T follicular helper cell (primary cell): ENCODE results near the gene PPP1R13B.
"Not testable (repeated sequence)": the region's sequence is repeated elsewhere in the genome, so short reads cannot be mapped to it uniquely, and the experiment has no call there.

ENCODE experiments used
- DNase-seq: peaks from one replicate; pipeline ENCODE4 v3.0.0-alpha.2; 2020; ENCODE audit warnings: low read depth

The PPP1R13B gene

GRCh38 chr14:103699901-103700752, 147.2 kb downstream of the PPP1R13B start:
- DNase-seq, result no peak

DNA sequence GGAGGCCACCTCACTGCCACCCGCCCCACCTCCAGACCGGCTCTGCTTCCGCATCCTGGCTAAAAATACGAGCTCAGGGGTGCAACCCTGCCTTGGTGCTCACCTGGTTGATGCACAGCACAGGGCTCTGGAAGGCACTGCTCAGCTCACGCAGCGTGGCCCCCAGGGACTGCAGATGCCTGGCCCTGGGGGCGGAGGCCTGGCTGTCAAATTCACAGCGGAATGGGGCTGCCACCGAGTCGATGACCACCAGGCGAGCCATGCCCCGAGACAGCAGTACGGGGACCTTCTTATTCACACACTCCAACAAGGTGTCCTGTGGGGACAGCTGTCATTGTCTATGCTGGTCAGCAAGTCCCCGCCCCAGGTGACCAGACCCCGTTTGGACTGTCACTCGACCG, 148.1 kb downstream of the PPP1R13B start:
- no peak for DNase-seq

GRCh38 chr14:103698380-103699260, 148.8 kb downstream of the PPP1R13B start:
- no peak for DNase-seq

GRCh38 chr14:103697603-103698379, 149.6 kb downstream of the PPP1R13B start:
- DNase-seq, result no peak

GRCh38 chr14:103697206-103697602, 150.2 kb downstream of the PPP1R13B start:
- DNase-seq, result no peak

- no peak for DNase-seq
Measured at GRCh38 chr14:103696466-103697071, 150.8 kb downstream of the PPP1R13B start.

GRCh38 chr14:103696070-103696402, 151.3 kb downstream of the PPP1R13B start:
- no peak for DNase-seq

GRCh38 chr14:103695296-103696069, 151.9 kb downstream of the PPP1R13B start:
- DNase-seq, result no peak

GRCh38 chr14:103694572-103695026, 152.8 kb downstream of the PPP1R13B start:
- no peak for DNase-seq

GRCh38 chr14:103693515-103693914, 153.9 kb downstream of the PPP1R13B start:
- DNase-seq, result no peak

DNA sequence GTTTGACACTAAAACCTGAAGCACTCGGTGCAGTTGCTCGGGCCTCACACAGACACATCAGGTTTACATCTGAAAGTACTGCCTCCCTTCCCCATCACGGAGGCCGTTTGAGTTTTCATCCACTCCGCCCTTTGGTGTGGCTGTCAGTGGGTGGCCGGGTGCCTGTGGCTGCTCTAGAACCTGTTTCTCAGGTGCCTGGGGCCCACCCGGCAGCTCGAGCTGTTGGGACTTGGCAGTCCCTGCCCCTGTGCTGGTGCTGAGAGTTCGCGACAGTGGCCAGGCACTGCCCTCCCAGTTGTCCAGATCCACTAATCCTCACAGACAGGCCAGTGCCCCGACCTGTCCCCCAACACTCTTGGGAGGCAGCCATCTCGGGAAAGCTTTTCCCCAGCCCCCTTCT, 154.5 kb downstream of the PPP1R13B start:
- DNase-seq, result no peak

DNA sequence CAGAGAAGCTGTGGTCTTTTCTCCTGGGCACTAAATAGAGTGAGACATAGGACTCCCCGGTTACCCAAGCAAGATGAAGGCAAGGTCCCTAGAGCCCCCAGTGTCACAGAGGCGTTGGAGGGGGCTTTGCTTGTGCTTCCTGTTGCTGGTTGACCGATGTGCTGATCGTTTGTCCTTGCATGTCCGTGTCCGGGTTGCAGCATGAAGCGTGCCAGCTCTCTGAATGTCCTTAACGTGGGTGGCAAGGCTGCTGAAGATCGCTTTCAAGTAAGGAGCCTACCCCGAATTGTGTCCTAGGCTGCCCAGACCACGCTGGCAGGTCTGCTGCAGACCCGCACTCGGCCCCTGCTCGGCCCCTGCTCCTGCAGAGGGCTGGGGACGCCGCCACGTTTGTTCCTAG, 155.2 kb downstream of the PPP1R13B start:
- no peak for DNase-seq

- not testable (repeated sequence) for DNase-seq
Measured at GRCh38 chr14:103691655-103692054, 155.7 kb downstream of the PPP1R13B start.

DNA sequence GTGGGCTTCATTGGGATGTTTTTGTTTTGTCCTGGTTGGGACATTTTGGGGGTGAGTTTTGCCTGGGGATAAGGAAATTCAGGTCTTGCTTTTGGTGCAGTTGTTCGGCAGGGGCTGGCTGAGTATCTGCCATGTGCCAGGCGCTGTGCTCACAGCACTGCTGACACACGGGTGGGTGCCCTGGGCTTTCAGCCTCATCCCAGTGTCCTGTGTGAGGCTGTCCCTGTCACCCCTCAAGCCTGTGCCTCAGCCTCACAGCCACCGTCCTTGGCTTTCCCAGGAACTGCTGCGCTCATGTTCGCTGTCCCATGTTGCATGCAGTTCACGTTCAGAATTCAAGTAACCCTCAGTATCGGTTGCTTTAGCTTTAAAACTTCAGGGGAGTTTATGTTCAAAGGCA, 157.0 kb downstream of the PPP1R13B start:
- DNase-seq, result no peak

GRCh38 chr14:103688906-103689902, 158.2 kb downstream of the PPP1R13B start:
- DNase-seq, result no peak

GRCh38 chr14:103688441-103688840, 158.9 kb downstream of the PPP1R13B start:
- DNase-seq, result no peak

DNA sequence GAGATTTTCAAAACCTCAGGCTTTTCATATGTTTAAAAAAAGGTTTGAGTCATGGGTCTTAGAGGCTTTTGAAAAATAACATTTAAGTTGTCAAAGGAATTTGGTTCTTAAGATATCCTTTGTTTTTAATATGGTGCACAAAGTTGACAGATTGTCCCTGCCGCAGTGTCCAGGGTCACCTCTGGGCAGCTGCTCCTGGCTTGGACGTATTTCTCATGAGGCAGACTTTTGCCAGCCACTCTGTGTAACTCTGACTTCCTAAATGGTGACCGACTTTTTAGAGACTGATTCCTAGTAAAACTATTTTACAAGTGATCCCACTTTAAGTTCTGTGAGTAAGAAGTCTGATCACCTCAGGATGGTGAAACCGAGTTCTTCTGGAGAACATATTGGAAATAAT, 159.7 kb downstream of the PPP1R13B start:
- DNase-seq, result no peak

DNA sequence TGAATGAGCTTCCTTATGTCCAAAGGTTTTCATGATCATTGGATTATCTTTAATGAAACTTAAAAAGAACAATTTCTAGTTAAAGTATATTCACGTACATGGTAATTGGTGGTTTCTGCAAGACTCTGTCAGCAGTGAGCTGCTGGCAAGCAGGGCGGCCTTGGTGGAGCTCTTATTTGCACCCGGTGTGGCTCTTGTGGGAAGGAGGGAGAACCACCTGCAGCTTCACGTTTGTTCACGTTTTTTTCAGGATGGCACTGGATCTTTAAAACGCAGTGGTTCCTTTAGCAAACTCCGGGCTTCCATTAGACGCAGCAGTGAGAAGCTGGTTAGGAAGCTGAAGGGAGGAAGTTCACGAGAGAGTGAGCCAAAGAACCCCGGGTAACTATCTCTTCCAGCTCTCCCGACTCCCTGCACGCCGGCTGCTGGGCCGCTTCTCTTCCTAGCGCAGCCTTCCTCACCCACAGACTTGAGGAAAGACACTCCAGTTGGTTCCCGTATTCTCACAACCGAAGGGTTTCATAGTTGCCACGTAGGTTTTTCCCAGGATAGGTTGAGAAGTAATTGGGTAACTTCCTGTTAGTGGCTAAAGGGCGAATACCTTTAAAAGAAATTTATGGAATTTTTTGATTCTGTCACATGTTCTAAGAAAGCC, 160.4 kb downstream of the PPP1R13B start:
- no peak for DNase-seq
